ENCODE results near the gene IGFL1.
"Not testable (repeated sequence)": the region's sequence is repeated elsewhere in the genome, so short reads cannot be mapped to it uniquely, and the experiment has no call there.

Gene IGFL1

DNA sequence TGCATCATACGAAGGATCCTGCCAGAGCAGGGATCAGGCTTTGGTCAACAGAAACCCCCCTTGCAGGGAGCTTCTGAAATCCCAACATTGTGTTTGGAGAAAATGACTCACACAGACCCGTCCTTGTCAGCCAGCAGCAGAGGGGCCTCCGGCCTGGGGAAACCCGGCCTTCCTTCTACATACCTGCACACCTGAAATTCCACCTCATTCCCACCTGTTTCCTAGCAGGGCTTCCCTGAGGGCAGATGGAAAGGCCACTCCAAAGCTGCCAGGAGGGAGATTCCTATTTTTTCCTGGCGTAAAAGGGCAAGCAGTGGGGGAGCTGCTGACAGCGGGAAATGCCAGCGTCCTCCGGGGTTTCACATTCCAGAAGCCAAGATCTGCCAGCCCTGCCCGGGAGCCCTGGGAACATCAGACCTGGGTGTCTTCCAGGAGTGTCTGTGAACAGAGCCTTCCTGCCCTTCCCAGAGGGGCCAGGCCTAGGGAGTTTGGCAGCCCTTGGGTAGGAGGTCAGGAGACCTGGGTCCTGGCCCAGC is 3.0 kb upstream of the IGFL1 start:
- no peak for DNase-seq

DNA sequence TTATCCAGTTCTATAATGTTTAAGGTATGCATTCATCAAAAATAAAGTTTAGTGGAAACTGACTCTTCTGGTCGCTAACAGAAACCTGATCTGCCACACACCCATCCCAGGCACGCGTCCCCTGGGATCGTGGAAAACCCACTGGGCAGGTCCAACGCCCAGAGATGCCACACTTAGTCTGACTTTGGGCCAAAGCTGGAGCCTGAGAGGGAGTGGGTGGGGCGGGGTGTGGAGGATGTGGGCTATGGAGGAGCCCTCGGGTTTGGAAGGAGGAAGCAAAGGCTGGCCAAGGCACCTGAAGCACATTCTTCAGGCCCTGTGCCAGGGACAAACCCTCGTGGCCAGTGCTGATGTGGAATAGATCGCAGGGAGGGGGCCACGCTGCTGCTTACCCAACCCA is 2.5 kb downstream of the IGFL1 start:
- DNase-seq: no peak

DNA sequence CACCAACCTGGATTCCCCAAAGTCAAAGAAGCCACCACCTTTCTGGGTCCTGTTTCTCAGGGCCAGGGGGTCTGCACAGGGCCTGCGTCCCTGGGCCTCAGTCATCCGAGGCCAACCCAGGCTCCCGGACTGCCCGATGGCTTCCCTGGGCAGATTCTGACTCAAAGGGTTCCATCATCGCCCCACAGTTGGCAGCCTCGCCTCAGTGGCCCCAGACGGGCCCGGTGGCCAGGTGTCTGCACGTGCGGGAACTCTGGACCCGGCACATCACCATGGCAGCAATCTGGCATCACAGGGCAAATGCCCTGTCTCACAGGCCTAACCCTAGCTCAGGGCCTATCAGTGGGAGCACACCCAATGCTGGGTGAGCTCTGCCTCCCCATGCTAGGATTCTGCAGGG is 2.9 kb downstream of the IGFL1 start:
- no peak for DNase-seq

DNA sequence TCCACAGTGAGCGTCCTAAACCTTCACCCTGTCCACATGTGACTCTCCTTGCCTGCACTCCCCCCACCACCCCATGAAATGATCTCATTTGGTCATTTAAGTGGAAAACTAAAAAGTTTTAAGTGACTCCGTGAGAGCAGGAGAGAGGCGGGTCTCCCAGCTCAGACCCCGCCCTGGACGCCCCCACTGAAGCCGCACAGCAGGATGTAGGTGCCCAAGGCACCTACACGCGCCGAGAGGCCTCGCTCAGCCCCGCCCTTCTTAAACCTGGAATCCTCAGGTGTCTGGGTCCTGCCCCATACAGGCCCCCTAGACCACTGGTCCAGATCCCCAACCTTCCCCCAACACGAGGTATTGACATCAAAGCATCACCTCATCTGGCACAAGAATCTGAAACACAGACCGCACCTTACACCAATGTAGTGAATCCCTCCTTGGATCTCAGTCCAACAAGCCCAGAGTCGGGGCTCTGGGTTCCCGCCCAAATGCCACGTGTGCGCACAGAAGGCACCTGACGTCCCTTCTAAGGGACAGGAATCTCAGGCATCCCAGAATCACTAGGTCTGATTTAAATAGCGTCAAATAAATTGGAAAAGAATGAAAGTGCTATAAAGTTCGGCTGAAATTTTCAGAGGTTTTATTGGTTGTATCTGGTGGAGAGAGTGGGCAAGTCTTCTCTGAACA is 3.5 kb downstream of the IGFL1 start:
- DNase-seq: no peak

DNA sequence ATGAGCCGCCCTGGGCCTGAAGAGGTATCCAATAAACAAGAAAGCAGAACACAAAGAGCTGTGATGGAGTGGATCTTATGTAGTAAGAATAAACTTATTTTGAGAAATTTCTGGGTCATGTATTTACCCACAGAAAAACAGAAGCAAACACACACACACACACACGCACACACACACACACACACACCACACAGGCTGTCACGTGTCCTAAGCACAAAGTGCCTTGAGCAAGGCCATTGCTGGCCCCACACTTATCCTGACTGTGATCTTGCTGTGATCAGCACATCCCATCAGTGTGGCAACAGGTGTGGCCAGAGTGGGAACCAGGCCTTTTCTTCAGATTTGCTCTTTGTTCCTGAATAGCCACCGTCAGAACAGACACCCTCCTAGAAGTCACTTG is 4.3 kb downstream of the IGFL1 start:
- not testable (repeated sequence) for DNase-seq

DNA sequence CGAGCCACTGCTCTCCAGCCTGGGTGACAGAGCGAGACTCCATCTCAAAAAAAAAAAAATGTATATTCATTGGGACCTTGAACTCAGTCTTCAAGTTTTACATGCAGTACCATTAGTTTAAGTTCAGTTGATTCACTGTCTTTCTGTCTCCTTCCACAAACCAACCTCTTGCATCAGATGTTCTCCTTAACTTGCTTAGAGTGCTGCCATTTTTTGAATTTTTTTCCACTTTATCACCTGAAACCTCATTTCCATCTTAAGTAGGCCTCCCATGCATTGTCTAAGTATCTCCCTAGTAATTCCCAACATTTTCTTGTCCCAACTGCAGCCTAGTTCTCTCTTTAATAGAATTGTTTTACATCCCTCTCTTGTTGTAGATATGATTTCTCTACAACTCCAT is 8.6 kb downstream of the IGFL1 start:
- DNase-seq: not testable (repeated sequence)

DNA sequence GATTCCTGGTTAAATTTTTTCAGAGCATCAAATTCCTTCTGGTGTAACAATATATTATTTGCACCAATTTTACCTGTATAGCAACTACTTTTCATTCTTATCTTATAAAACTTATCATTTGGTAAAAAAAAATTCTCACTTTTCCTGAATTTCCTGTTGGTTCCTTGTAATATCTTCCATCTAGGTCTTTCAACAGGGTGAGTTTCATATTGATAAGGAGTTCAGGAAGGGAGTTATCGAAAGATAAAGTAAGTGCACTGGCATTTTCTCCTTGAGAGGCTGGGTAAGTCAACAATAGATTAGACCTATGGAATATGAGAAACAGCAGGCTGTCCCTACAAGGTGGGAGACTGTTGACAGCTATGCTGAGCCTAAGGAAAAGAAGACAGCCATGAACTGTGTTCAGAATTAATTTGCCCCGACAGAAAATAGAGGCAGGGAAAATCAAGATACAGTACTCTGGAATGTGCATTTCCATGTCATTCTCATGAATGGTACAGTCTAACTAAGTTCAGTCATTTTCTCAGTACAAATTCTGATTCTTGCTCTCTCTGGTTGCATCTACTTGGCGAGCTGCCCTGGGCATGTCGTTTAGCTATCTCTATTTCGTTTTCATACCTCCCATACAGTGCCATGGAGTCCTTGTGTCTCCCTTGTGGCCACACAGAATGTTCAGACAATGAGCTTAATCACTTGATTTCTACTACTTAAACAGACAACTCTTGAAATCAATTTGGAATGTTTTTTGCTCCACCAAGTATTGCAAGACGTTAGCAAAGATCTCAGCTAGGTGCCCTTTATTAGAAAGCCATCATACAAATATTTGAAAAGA is 9.9 kb downstream of the IGFL1 start:
- no peak for DNase-seq

DNA sequence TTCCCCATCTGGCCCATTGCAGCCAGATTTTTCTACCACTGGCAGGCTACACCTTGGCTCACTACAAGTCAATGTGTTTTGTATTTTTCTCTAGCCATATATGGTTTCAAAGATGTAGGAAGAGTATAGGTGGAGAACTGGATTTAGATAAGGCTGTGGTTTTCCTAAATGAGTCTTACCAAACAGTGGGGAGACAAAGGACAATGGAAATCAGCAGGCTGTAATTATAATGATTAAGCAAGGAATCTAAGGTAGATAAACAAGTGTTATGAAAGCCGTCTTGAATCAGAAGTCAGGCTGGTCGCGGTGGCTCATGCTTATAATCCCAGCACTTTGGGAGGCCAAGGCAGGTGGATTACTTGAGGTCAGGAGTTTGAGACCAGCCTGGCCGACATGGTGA is 11.2 kb downstream of the IGFL1 start:
- DNase-seq: no peak

DNA sequence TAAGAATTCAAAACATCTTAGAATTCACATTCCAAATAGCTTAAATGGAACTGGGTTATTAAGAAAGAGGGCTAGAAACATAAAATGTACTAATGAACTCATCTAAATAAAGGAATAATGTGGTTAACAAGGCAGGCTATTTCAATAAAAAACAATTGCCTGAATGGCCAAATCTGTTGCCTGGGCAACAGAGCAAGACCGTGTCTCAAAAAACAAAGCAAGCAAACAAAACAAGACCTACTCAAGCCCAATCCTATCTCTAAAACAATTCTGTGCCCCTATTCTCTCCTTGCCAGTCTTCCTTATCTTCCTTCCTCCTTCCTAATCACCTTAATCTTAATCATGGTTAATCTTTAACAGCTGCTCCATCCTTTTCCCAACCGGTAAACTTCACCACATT is 12.1 kb downstream of the IGFL1 start:
- DNase-seq: no peak

DNA sequence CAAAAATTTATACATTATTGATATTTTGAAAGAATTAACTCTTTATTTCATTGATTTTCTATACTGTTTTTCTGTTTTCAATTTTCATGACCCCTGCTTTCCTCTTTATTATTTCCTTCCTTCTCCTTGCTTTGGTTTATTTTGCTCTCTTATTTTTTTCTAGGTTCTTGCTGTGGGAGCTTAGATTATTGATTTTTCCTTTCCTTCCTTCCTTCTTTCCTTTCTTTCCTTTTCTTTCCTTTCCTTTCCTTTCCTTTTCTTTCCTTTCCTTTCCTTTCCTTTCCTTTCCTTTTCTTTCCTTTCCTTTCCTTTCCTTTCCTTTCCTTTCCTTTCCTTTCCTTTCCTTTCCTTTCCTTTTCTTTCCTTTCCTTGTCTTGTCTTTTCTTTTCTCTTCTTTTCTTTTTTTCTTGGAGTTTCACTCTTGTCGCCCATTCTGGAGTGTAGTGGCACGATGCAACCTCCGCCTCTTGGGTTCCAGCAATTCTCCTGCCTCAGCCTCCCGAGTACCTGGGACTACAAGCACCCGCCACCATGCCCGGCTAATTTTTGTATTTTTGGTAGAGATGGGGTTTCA is 13.6 kb downstream of the IGFL1 start:
- not testable (repeated sequence) for DNase-seq

DNA sequence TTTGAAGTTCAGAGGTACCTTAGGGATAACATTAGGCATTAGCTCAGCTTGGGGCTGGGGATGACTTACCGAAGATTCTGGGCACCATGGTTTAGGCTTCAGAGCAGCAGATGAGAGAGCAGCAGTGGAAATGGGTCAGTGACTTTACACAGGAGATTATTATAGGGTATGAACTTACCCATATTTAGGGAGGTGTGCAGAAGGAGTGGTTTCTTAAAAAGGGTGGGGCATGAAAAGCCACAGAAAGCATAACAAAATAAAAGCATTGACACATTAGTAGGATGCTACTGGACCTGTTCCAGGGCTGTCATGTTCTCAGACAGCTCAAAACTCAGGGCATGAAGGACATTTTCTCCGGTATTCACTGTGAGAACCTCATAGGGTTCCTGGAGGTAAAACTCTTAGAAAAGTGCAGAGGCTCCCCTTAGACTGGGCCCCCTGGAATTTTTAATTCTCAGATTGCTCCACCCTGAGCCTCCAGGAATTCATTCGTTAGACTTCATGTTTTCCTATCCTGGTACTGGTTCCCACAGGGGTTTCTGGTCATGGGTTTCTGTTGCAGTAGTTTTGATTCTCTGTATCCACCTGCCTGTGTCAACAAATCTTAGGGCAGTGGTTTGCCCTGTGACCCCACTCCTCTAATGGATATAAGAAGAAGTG is 20.7 kb downstream of the IGFL1 start:
- no peak for DNase-seq

DNA sequence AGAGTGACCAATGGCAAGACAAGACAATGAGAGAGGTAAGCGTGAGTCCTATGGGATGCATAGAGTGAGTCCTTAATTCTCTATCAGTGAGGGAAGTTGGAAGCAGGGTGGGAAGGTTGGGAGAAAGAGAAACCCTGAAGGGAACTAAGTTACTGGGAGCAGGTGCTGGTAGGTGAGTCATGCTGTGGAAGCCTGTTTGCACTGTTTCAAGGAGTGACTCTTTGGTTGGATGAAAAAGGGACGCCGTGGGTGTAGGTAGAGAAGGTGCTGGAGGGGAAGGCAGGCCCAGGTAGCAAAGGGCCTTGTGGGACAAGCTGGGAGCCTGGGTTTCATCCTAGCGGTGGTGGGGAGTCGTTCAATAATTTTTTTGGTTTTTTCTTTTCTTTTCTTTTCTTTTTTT is 21.9 kb downstream of the IGFL1 start:
- no peak for DNase-seq

DNA sequence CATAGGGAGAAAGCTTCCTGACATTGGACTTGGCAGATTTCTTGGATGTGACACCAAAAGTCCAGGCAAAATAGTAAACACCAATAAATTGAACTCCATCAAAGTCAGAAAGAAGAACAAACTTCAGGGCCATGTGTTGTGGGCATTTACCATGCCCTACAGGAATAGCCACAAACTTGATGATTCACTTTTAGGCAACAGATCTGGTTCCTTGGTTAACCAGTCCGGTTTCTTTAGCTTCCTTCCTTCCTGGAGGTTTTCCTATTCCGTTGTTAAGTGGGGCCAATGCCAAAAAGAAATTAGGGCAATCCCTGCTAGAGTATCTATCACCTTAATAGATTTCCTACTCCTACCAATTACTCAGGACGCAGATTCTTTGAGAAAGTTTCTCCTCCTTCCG is 25.2 kb downstream of the IGFL1 start:
- no peak for DNase-seq

DNA sequence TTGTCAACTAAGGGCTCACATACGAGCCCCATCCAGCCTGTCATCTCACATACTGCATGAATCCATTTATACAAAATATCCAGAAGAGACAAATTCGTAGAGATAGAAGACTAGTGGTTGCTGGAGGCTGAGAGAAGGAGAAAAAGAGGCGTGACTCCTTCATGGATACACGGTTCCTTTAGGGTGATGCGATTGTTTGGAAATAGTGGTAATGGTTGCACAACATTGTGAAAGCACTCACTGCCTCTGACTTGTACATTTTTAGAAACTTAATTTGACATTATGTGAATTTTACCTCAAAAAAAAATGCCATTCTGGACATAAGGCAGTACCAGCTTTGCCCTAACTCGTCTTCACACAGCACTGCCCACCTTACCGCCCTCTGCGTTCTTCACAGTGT is 27.3 kb downstream of the IGFL1 start:
- no peak for DNase-seq

DNA sequence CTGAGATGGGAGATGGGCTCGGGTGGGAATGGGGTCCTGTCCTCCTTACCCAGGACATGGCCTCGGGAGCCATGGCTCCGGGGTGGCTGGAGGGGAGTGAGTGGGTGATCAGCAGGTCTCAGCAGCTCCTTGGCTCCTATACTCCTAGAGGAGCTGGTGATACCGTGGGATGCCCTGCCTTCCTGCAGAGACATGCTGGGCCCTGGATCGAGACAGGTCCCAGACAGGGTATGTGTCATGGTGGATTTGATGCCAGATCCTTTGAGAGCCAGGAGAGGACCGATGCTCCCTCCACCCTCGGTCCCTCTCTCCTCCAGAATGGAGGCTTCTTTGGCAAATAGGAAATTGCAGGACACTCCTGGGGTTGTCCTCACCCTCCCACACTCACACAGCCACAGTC is 32.0 kb downstream of the IGFL1 start:
- not testable (repeated sequence) for DNase-seq

DNA sequence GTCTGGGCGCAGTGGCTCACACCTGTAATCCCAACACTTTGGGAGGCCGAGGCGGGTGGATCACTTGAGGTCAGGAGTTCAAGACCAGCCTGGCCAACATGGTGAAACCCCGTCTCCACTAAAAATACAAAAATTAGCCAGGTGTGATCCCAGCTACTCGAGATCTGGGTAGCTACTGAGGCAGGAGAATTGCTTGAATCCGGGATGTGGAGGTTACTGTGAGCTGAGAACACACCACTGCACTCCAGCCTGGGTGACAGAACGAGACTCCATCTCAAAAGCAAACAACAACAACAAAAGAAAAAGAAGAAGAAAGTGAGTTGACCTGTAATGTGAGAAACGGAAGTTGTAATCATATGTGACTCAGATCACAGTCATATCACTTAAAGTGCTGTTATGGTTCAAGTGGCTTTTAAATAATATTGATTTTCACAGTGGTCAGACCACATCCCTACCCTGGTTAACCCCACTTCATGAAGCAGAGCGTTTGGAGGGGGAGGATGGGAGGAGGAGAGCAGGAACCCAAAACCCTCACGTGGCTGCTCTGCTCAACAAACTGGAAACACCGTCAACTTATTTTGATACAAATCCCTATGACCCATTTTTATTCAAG is 33.2 kb downstream of the IGFL1 start:
- DNase-seq: peak; percentile 29

DNA sequence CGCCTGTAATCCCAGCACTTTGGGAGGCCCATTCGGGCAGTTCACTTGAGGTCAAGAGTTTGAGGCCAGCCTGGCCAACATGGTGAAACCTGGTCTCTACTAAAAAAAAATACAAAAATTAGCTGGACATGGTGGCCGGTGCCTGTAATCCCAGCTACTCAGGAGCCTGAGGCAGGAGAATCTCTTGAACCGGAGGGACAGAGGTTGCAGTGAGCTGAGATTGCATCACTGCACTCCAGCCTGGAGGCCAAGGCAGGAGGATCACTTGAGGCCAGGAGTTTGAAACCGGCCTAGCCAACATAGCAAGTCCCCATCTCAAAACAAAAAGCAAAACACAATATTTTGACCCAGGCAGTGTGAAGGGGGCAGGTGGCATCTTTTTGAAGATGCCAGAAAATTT is 35.3 kb downstream of the IGFL1 start:
- not testable (repeated sequence) for DNase-seq

DNA sequence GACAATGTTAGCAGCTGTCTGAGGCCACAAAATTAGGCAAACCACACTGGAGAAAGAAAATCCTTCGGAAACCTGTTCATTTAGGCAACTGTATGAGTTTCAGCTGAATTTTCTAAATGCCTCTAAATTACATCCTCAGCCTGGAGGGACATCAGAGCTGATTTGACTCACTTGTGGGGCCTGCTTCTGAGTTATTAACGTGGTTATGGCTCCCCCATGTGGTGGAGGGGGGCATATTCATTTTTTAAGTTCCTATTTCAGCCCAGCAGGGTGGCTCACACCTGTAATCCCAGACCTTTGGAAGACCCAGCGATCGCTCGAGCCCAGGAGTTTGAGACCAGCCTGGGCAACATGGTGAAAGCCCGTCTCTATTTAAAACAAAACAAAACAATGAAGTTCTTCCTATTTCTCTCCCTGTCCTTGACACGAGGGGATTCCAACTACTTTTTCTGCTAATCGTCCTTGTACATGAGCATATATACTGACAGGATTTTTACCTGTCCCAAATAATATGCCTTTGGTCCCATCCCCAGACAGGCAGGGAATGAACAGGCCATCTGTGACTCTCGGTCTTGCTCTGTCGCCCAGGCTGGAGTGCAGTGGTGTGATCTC is 35.8 kb downstream of the IGFL1 start:
- DNase-seq: peak; percentile 55

DNA sequence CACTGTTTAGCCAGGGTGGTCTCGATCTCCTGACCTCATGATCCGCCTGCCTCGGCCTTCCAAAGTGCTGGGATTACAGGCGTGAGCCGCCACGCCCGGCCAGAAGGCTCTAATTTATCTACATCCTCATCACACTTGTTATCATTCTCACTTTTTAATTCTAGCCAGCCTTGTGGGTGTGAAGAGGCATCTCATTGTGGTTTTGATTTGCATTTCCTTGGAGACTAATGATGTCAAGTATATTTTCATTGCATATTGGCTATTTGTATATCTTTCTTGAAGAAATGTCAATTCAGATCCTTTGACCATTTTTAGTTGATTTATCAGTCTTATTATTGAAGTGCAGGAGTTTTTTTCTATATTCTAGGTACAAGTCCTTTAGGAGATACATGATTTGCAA is 39.6 kb downstream of the IGFL1 start:
- DNase-seq: no peak

DNA sequence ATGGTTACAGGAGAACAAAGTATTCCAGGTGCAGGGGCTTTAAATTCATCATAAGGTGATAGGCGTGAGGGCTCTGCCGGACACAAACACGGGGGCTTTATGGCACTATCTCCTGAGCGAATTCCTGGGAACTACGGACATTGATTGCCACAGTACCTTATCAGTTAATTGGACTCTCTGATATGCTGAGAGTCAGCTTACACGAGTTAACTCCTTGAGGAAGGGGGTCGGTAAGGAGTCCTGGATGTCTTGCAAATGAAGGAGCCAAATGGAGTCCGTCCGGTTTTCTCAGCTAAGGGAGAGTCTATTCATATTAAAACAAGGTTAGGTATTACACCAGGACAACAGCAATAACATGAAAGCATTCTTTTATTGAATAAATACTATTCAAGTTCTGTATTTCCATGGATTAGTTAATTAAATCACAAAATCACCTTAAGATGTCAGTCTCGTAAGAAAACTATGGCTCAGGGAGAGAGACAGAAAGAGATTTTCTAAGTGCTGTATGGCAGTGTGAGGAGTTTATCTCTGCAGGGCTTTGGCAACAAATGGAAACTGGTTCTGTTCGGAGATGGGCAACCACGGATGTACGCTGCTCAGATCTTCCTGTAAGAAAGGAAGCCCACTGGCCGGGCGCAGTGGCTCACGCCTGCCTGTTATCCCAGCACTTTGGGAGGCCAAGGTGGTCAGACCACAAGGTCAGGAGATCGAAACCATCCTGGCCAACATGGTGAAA is 41.1 kb downstream of the IGFL1 start:
- no peak for DNase-seq

DNA sequence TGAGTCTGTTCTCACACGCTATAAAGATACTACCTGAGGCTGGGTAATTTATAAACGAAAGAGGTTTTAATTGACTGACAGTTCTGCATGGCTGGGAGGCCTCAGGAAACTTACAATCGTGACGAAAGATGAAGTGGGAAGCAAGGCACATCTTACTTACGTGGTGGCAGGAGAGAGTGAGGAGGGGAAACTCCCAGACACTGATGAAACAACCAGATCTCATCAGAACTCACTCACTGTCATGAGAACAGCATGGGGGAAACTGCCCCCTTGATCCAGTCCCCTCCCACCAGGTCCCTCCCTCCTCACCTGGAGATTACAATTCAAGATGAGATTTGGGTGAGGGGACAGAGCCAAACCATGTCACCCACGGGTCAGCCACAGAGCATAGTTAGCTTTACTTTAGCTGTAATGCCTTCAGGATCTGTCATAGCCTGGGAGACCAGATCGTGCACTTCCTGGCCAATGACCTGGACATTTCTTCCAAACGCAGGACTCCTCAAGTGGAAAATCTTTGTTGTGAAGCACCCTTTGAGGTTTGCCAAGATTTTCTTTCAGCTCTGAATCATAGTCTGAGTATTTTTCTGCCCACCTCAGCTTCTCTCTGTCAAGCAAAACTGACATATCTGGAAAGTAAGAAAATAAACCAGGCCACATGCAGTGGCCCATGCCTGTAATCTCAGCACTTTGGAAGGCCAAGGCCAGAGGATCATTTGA is 42.1 kb downstream of the IGFL1 start:
- DNase-seq: no peak
